HG02885 (cell line): ENCODE data around the gene LDB3.
A peak's percentile ranks its signal among the peaks of the same experiment; 100 is the strongest.

Experiments
- ATAC-seq: cut with Tn5 transposase; IDR thresholded peaks from one replicate; pipeline ENCODE4 v1.9.1; 2021; ENCODE audit warnings: mild to moderate bottlenecking; ENCODE audit not compliant: unreplicated experiment, poor library complexity

Gene LDB3

DNA sequence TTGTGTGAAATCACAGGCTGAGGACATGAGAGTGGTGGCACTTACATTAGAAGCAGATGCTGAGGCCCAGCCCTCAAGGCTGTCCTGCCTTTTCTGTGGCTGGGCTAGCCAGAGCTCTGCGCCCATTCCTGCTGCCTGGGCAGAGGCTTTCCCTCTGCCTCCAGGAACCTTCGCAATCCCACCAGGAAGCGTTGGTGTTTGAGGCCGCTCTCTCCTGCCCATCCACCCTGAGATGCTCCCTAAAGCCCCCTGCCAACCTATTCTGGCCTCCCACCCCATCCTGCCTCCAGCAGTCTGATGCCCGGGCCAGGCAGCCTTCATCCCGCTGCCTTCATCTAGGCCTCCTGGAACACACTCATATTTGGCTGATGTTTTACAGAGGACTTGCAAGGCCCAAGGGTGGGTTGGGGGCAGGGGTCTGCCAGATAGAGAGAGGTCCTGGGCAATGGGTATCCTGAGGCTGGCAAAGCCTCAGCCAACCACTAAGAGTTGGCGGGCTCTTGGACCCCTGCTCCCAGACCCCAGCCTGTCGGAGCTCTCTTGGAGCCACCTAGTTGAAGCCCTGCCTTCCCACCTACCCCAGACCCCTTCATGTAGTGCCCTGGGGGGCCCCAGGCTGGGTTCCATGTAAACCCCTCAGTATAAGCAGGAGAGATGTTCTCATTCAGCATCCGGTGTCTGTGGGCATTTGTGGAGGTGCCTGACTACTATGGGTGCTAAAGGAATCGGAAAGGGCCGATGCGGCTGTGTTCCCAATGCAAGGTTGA, 32.7 kb downstream of the LDB3 start:
- ATAC-seq = no peak

DNA sequence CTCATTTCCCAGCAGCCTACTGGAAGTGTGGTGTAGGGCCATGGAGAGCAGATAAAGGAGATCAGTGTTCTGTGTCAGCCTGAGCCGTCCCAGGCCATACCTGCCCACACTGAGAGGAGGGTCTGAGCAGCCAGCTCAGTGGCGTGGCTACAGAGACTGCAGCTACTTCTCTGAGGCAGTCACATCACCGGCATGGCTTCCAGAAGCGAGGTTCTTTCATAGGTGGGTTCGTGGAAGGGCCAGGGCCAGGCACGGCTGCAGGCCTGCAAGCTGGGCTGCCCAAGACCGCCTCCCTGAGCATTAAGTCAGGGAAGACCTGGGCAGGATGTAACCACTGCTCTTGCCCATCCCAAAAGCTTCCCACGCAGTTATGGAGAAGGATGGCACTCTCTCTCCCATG, 34.9 kb downstream of the LDB3 start:
- ATAC-seq = no peak

GRCh38 chr10:86705139-86705538, 36.8 kb downstream of the LDB3 start:
- ATAC-seq = no peak

DNA sequence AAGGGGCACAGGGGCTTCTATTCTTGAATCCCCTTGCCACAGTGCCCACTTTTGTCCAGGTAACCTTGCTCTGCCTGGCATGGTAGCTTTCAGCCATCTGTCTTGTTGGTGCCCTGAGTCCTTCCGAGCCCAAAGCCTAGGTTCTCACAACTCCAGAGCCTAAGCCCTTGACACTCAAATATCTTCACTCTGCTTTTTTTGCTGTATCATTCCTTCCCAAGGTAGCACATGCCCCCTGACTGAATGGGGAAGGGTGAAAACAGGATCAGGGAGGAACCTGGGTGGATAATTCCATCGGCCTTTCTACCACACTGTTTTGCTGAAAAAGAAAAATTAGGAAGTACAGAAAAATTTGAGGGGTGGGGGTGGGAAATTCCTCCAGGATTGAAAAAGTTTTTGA, 37.6 kb downstream of the LDB3 start:
- ATAC-seq = no peak

- no peak for ATAC-seq
Measured at GRCh38 chr10:86706401-86706841, 38.1 kb downstream of the LDB3 start.

- ATAC-seq = no peak
Measured at GRCh38 chr10:86706977-86707376, 38.7 kb downstream of the LDB3 start.

DNA sequence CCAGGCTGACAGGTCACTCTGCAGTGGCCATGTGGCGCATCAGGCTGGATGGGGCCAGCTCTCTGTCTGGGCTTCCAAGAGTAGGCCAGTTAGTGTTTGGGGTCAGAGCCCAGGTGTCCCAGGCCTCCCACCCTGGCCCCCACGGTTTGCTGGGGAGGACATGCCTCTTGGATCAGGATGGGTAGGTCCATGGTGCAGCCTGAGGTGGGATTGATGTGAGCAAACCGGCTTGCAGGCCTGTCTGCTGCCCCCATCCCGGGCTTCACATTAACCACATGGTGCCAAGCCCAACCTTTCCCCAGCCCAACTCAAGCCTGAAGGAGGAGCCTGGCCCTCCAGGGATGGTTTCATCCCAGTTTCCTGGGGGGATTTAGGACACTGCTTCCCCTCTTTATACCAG, 39.2 kb downstream of the LDB3 start:
- ATAC-seq = no peak

DNA sequence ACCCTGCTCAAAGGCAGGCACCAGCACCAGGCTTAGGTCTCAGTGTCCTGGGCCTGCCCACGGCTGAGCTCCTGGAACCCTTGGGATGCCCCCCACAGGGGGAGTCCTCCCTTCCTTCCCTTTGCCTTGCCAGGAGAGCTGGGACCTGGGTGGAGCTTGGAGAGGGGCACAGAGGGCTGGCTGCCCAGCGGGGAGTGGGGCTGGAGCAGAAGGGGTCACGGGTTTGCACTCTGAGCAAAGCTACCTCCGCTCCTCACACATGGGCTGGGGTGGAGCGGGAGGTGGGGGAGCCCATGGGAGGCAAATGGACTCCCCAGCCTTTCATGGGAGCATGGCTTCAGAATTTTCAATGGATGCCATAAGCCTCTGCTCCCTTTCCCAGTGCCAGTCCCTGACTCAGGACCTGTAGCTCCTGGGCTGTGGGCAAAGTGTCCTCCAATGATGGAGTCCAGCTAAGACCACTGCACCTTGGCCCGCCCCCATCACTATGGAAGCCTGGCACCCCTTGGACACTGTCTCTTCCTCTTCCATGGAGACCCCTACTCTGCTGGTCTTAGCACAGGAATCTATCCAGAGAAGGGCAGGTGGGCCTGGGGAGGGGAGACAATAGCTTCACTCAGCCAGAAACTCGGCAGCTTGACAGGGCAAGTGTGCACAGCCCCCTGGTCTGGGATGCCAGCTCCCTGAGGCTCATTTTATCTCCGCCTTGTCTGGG, 39.9 kb downstream of the LDB3 start:
- ATAC-seq = no peak

- no peak for ATAC-seq
Measured at GRCh38 chr10:86708783-86709380, 40.6 kb downstream of the LDB3 start.

DNA sequence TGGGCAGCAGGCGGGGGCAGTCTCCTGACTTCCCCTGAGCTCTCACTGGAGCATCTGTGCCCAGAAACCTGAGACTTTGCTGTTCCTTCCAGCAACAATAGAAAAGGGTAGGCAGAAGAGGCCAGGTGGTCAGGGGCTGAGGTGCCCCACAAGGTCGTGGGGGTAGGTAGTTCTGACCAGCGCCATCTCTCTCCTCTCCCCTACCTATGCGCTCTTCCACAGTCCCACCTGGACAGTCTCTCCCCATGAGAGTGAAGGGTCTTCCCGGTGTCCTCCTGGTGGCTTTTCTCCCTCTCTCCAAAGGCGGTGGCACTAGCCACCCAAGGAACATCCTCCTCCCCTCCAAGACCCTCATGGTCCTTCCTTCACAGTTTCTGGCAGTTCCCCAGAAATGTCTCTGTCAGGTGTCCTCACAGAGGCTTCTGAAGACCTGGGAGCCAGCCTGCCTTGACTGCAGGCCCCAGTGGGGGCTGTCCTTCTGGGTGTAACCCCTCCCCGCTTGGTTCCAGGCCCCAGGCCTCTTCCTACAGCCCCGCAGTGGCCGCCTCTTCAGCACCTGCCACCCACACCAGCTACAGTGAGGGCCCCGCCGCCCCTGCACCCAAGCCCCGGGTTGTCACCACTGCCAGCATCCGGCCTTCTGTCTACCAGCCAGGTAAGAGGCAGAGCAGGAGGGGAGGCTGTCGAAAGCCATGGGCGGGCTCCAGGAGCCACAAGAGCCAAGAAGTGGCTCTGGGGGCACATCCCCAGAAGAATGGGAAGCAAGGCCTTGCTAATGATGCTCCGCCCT, 41.3 kb downstream of the LDB3 start:
- no peak for ATAC-seq

DNA sequence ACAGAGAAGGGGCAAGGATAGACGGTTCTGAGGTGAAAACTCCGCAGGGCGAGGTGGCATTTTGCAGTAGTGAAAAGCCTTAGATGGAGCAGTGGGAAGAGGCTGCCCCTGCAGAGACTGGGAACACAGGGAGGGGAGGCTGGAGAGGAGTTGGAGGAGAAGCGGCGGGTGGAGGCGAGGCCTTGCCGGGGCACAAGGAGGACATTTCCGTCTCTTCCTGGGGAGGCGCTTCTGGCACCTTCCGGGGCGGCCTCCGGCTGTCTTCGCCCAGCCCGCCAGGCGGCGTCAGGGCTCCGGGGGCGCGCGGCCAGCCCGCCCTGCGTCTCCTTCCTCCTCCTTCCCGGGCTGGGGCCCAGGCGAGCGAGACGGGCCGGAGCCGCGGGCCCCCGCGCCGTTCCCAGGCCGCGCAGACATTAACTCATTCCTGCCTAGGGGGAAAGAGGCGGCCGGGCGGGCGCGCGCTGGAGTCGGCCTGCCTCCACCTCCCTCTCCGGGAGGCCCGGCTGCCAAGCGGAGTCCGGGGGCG, 42.7 kb downstream of the LDB3 start:
- ATAC-seq = peak; percentile 87

DNA sequence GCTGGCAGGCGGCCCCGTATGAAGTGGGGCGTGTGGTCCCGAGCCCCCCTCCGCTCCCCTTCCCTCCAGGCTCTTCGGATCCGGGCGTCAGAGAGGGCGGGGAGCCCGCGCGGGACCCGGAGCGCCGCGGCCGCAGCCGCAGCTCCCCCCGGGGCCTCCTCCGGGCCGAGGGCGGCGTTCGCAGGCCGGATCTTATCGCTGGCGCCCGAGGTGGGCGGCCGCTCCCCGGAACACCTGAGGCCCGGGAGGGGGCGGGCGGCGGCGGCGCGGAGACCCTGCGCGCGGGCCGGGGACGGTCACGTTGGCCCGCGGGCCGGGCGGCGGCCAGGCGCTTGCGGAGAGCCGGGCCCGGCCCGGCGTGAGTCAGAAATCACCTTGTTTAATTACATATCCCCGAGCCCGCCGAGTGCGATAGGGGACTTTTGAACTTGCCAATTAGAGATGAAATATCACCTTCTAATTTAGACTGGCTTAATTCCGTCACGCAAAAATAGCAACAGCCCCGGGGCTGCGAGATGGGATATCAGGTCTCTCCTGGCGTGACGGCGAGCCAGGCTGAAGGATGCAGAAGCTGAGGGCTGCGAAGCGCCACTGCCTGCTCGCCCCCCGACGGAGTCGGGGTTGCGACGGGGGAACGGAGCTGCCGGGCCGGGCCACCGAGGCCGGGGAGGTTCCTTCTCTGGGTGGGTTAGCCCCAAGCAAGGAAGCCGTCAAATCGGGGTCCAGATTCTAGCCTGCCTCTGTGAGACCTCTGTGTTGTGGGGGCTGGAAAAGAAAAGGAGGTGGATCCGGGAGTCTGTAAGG, 43.4 kb downstream of the LDB3 start:
- peak; percentile 55 for ATAC-seq

- ATAC-seq = peak; percentile 20
Measured at GRCh38 chr10:86712317-86712707, 44.0 kb downstream of the LDB3 start.

DNA sequence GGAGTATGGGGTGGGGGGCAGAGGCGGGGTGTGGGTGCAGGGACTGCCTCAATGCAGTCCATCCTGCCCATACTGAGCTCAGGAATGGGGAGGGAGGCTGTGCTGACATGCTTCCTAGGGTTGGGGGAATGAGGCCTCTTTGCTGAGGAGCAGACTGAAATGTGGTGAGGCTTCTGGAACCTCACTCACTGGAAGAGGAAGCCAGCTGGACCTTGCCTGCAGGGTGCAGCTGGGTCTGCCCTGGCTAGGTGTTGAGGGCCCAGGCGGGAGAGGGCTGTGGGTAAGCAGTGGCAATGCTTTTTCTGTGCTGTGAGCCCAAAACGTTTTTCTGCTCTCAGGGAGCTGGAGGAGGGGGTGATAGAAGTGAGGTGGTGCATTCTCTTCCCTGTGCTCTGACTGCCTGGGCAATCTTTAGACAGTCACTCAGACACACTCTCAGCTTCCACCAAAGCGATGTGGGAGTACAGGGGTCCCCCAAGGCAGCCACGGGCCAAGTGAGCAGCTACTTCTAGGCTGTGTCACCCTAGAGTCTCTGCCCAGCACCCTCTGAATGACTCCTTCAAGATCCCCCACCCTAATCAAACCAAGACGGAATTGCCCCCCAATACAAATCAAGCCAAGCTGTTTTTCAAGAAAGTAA, 47.0 kb downstream of the LDB3 start:
- ATAC-seq = no peak

DNA sequence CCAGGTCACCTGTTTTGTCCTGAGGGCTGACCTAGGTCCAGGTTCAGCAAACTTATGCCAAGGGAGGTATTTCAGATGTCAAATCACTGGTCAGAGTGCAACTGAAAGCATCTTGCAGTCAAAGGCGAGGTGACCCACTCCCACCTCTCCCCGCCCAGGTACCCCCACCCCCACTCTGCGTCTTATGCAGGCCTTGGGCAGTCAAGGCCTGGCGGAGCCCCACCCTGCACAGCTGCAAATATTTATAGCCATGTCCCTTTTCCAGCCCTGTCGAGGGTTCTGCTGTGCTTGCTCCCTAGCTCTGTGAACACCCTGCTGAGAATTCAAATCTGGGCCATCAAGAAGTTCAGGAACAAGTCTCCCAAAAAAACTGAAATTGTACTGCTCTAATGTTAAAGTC, 47.5 kb downstream of the LDB3 start:
- no peak for ATAC-seq

- ATAC-seq = no peak
Measured at GRCh38 chr10:86716466-86716865, 48.2 kb downstream of the LDB3 start.

- no peak for ATAC-seq
Measured at GRCh38 chr10:86718556-86718955, 50.2 kb downstream of the LDB3 start.

DNA sequence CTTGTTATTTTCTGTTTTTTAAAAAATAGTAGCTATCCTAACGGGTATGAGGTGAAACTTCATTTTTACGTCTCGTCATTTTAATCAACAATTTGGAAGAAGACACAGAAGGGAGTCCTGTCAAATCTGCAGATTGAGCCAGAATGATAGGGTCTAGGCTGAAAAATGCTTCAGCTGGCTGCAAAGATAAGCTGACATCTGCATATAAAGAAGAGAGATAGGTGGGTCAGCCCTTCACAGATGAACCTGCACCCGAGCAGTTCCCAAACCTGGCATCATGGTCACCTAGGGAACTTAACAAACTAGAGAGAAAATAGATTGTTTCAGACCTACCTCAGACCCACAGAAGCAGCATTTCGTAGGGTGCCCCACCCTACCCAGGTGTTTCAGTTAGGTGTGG, 52.9 kb downstream of the LDB3 start:
- ATAC-seq = no peak

DNA sequence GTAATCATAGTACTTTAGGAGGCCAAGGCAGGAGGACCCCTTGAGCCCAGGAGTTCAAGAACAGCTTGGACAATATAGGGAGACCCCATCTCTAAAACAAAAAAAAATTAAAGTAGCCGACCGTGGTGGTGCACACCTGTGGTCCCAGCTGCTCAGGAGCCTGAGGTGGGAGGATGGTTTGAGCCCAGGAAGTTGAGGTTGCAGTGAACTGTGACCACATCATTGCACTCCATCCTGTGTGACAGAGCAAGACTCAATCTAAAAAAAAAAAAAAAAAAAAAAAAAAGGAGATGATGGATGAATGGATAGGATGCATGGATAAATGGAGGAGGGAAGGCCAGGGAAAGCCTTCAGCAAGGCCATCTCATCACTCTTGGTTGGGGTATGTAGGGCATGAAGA, 54.7 kb downstream of the LDB3 start:
- ATAC-seq = no peak
